DMS53 treated with DMSO at 0.1 percent for 48 hours (cell line): ENCODE measurements around the gene SLC49A4.

Experiments used
- DNase-seq: peaks from one replicate; lab custom pipeline; 2025; ENCODE audit not compliant: unreplicated experiment; lab: John Stamatoyannopoulos, UW

The SLC49A4 gene

DNA sequence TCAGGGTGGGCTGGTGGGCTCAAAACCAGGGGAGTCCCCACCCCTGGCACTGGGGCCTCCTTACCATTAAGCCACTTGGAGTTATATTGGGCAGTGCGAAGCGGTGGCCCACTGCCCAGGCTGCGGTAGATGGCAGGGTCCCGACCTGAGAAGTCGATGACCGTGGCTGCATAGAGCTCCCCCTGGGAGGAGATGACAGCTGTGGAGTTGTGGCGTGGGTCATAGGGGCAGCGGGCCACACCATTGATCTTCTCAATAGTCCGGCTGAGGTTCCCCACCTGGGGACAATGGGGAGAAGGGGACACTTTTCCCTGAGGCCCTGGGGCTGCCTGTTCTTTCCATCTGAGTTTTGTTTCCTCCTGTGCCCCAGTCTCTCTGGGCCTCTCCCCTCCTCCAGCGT lies 132.9 kb downstream of the SLC49A4 start:
- DNase-seq: no peak

DNA sequence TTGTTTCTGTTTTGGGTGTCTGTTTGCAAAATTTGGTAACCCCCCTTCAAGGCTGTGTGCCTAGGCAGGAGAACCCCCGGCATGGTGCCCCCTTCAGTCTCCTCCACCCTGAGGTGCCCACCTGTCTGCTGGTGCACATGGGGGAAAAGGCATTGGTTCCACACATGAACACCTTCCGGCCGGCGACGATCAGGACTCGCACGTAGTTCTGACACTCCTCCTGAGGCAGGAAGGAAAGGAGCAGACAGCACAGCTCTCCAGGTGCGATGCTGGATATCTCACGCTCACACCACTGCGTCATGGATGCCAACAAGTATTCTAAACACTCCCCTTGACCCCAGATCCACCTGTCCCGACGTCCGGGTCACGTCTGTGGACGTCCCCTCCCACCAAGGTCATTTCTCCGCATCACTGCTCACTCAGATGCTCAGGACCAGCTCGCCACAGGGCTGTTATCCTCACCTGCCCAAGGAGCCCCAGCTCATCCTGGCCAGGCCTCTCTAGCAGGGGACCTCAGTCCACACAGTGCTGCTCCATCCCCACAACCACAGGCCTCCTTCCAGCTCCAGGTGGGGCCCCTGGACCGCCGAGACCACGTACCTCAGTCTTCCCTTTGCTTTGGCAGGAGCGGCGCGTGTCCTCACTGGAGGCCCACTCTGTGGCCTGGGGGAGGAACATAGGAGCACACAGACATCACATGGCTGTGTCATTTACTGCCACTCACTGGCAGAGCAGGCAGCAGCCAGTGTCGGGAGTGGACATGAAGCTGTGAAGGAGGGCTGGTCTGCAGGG lies 133.7 kb downstream of the SLC49A4 start:
- DNase-seq: no peak

DNA sequence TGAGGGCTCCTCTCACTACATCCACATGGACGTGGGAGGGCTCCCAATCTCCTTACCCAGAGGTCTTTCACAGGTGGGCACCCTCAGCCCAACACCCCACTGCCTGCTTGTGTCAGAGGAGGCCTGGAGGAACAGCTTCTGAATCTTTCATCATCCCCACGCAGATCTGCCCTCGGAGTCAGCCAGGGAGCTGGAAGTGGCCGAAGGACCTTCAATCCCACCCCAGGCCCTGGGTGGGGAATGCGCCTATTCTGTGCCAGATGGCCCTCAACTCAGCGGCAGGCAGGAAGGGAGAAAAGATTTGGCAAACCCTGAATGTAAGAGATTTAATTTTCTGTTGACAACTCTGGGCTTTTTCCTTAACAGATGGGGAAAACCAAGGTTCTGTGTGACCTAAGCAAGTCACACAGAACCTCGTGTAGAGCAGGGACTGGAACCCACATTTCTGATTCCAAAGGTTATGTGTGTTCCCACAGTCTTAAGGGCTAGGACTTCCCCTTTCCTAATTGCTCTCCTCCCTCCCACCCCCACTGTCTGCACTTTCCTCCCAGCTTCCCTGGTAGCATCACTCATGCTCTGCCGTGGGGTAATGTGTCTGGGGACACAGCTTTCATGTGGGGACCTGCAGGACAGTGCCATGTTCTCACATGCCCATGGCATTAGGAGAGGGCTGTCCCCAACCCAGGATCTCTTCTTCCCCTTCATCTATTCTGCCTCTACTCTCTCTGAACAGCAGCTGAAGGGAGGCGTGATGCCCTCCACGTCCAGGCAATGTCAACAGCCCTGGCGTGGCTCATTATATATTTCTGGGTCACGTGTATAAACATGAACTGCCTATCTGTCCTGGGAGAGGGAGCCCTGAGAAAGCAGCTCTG lies 134.6 kb downstream of the SLC49A4 start:
- no peak for DNase-seq

- DNase-seq: no peak
Measured at GRCh38 chr3:122930063-122930997, 135.5 kb downstream of the SLC49A4 start.
